Pancreas (tissue), 10 donors: Measurements from ENCODE around the gene DECR2. TPM values are rescaled to one million over a fixed set of nuclear protein-coding genes. Genes with fewer than 3 reads are reported as not detected.
"Not testable (repeated sequence)": the region's sequence is repeated elsewhere in the genome, so short reads cannot be mapped to it uniquely, and the experiment has no call there.

Source experiments
- ATAC-seq, 4 donors: fragments of 200-7000 bp; cut with Tn5 transposase; one replicate each; pipeline versions ENCODE4 v1.8.0 to v1.9.1; 2020; ENCODE audit warnings: mild to moderate bottlenecking in 4 of 4, moderate library complexity in 4 of 4
- DNase-seq, 6 donors: peaks; one replicate each; pipeline ENCODE4 v3.0.0-alpha.2; 2020
- FAIRE-seq: peaks from 2 replicates; lab custom pipeline; 2012; peaks lifted over from hg19 to GRCh38; lab: Jason Lieb, UNC
- H3K27ac ChIP-seq, 4 donors: fragments of 200-600 bp; sonication (generic); 1 replicate in 3 of 4; 2 replicates in 1 of 4; pipeline versions ENCODE4 v1.5.0 to v1.8.0; 2020
- H3K27me3 ChIP-seq, 4 donors: fragments of 200-600 bp; one replicate each; pipeline ENCODE4 v1.8.0; 2021
- H3K36me3 ChIP-seq, 3 donors: fragments of 200-600 bp; sonication (generic) in 1 of 3; one replicate each; pipeline versions ENCODE4 v1.5.0 to v1.8.0; 2020 to 2021
- H3K4me1 ChIP-seq, 3 donors: fragments of 200-600 bp; one replicate each; pipeline ENCODE4 v1.8.0; 2021
- H3K4me3 ChIP-seq, 4 donors: fragments of 200-600 bp; sonication (generic) in 2 of 4; one replicate each; pipeline versions ENCODE4 v1.5.0 to v1.8.0; 2020 to 2021
- H3K9me3 ChIP-seq, 4 donors: fragments of 200-600 bp; one replicate each; pipeline ENCODE4 v1.8.0; 2021
- CTCF ChIP-seq, 4 donors: fragments of 200-600 bp; sonication (generic) in 3 of 4; IDR thresholded peaks; one replicate each; pipeline versions ENCODE4 v1.5.0 to v1.8.0; 2021; ENCODE audit warnings: antibody characterized with exemption in 4 of 4
- WGBS, 2 donors: extraction: QIAGEN DNeasy Blood & Tissue Kit; methylation state at CpG; one replicate each; pipeline ENCODE4 v1.1.7; 2013; 5-methylcytosine and 5-hydroxymethylcytosine counted together
- intact Hi-C, 3 donors: fragments of 100-400 bp; cut with DNase I; formaldehyde crosslinking; loops; one replicate each; pipeline versions ENCODE4 v1.11.1 to v1.14.2; 2022
- polyA plus RNA-seq, 2 donors: library from polyadenylated mRNA; stranded (reverse); fragments of 200-250 nt; gene quantifications; one replicate each; pipeline ENCODE4 v1.2.3, GENCODE V29; 2013
- total RNA-seq, 6 donors: library from RNA; stranded (reverse); fragmentation: NEBNext Ultra II Directional in 4 of 6; extraction: Animal tissue kit (Norgen Biotek cat#: 25700) in 4 of 6; gene quantifications; one replicate each; pipeline versions ENCODE4 v1.2.1 to v1.2.4, GENCODE V29; 2021 to 2023
- donor health status: healthy with polysubstance abuse.
- donor health status: DM: no; HTN: no; CAD: no; lungs with moderate emphysema.
- donor health status: DM: no; HTN: no; CAD: no.
- donor health status: control.
- donor health status: control.
- donor health status: Bipolar disorder and iron deficiency.
- donor health status: DM: yes; HTN: yes; CAD: no.
- donor health status: DM: no; HTN: no; CAD: no.
- donor health status: DM: no; HTN: no; CAD: no.
- donor health status: DM: yes; HTN: yes; CAD: no.

The DECR2 gene
- total and polyA plus RNA-seq, 8 donors, result 9.2 to 68.0 (median 18.5) TPM

- intact Hi-C loops, result loop anchor here in 1 of 3 donors (5.0 kb wide), 1 partner anchor 254 kb away; no protein-coding TSS in a partner anchor
- 80 to 85% methylated on average over 47 of the region's 47 CpGs for WGBS, 2 donors
- Histone ChIP-seq H3K36me3 (no peaks in the 10 kb centered on the region), H3K27ac (no peak overlapping the region), H3K4me1 (no peaks in the 10 kb centered on the region), H3K4me3 (no peak overlapping the region), H3K27me3 (no peaks in the 10 kb centered on the region), H3K9me3 (no peaks in the 10 kb centered on the region)
- DNase-seq (peak in 2 of 6 donors; percentile 17 to 49), FAIRE-seq (no peak), ATAC-seq (no peak)
- no peak for TF ChIP-seq CTCF (IDR thresholded peaks at IDR 0.05)
Observed at GRCh38 chr16:360698-361336, 40.9 kb upstream of the DECR2 start.

- no peaks in the 10 kb centered on the region for H3K36me3 ChIP-seq
- no peak for FAIRE-seq
- 70 to 76% methylated on average over 25 to 30 of the region's 30 CpGs for WGBS, 2 donors
- H3K27me3 ChIP-seq, result no peaks in the 10 kb centered on the region
- intact Hi-C loops, result loop anchor here in 1 of 3 donors (5.0 kb wide), 1 partner anchor 254 kb away; no protein-coding TSS in a partner anchor
- no peak overlapping the region for H3K27ac ChIP-seq
- no peak for TF ChIP-seq CTCF (IDR thresholded peaks at IDR 0.05)
- H3K4me3 ChIP-seq, result no peak overlapping the region
- DNase-seq, result peak in 4 of 6 donors; percentile 21 to 71 (median 50)
- no peak for ATAC-seq
- no peaks in the 10 kb centered on the region for H3K4me1 ChIP-seq
- H3K9me3 ChIP-seq, result no peaks in the 10 kb centered on the region
Observed at GRCh38 chr16:361341-361871, 40.3 kb upstream of the DECR2 start.

GRCh38 chr16:361872-362701 lies 39.6 kb upstream of the DECR2 start:
- no peak for FAIRE-seq
- H3K9me3 ChIP-seq, result no peaks in the 10 kb centered on the region
- H3K4me1 ChIP-seq, result no peaks in the 10 kb centered on the region
- no peaks in the 10 kb centered on the region for H3K27me3 ChIP-seq
- H3K27ac ChIP-seq, result no peak overlapping the region
- peak; percentile 61 to 77 (median 69) for TF ChIP-seq CTCF (IDR thresholded peaks at IDR 0.05)
- H3K36me3 ChIP-seq, result no peaks in the 10 kb centered on the region
- peak; percentile 69 to 95 (median 84) for DNase-seq
- intact Hi-C loops, result loop anchor here in 1 of 3 donors (5.0 kb wide), 1 partner anchor 255 kb away; no protein-coding TSS in a partner anchor
- H3K4me3 ChIP-seq, result no peak overlapping the region
- WGBS, 2 donors, result 17 to 19% methylated on average over 30 of the region's 30 CpGs
- peak; percentile 87 to 96 (median 93) for ATAC-seq

GRCh38 chr16:362702-362999 lies 39.0 kb upstream of the DECR2 start:
- not testable (repeated sequence) for H3K9me3 ChIP-seq, H3K36me3 ChIP-seq, H3K4me3 ChIP-seq, DNase-seq, H3K27me3 ChIP-seq, FAIRE-seq, H3K4me1 ChIP-seq, H3K27ac ChIP-seq, ATAC-seq
- WGBS, 2 donors, result 55 to 65% methylated on average over 15 to 23 of the region's 24 CpGs
- intact Hi-C loops, result loop anchor here in 1 of 3 donors (5.0 kb wide), 1 partner anchor 255 kb away; no protein-coding TSS in a partner anchor

GRCh38 chr16:363110-363765 lies 38.4 kb upstream of the DECR2 start:
- intact Hi-C loops, result loop anchor here in 1 of 3 donors (5.0 kb wide), 1 partner anchor 256 kb away; no protein-coding TSS in a partner anchor
- FAIRE-seq (no peak), DNase-seq (peak in 4 of 6 donors; percentile 15 to 72 (median 43)), ATAC-seq (no peak)
- TF ChIP-seq CTCF (IDR thresholded peaks at IDR 0.05), result no peak
- no peak overlapping the region for H3K4me3 ChIP-seq
- H3K27ac ChIP-seq, result no peak overlapping the region
- no peaks in the 10 kb centered on the region for H3K27me3 ChIP-seq
- H3K4me1 ChIP-seq, result no peaks in the 10 kb centered on the region
- H3K36me3 ChIP-seq, result peaks cover 0 to 5% (median 3%) of the 10 kb centered on the region in 3 donors
- no peaks in the 10 kb centered on the region for H3K9me3 ChIP-seq
- WGBS, 2 donors, result 59 to 60% methylated on average over 18 to 20 of the region's 20 CpGs
